Activated CD8-positive, alpha-beta memory T cell treated with anti-CD3 and anti-CD28 coated beads for 48 hours (primary cell): ENCODE measurements around the gene TGIF2.
"Not testable (repeated sequence)": the region's sequence is repeated elsewhere in the genome, so short reads cannot be mapped to it uniquely, and the experiment has no call there.

ENCODE experiments used
- DNase-seq, 3 experiments: peaks; one replicate each; pipeline ENCODE4 v3.0.0-alpha.2; 2020; ENCODE audit warnings: low read depth in 2 of 3, low spot score in 2 of 3

The TGIF2 gene

GRCh38 chr20:36576081-36576445 is 2.7 kb downstream of the TGIF2 start:
- DNase-seq, result no peak

- DNase-seq, result no peak
Observed at GRCh38 chr20:36578356-36579041, 5.1 kb downstream of the TGIF2 start.

GRCh38 chr20:36579996-36580545 is 6.7 kb downstream of the TGIF2 start:
- DNase-seq, result no peak

GRCh38 chr20:36582322-36582721 is 8.9 kb downstream of the TGIF2 start:
- DNase-seq, result no peak

- no peak for DNase-seq
Observed at GRCh38 chr20:36582821-36583220, 9.4 kb downstream of the TGIF2 start.

- DNase-seq, result no peak
Observed at GRCh38 chr20:36584018-36584481, 10.7 kb downstream of the TGIF2 start.

GRCh38 chr20:36585410-36586125 is 12.2 kb downstream of the TGIF2 start:
- DNase-seq, result no peak

GRCh38 chr20:36587388-36588070 is 14.1 kb downstream of the TGIF2 start:
- DNase-seq, result no peak

- no peak for DNase-seq
Observed at GRCh38 chr20:36591281-36591680, 17.9 kb downstream of the TGIF2 start.

- no peak for DNase-seq
Observed at GRCh38 chr20:36591854-36592641, 18.7 kb downstream of the TGIF2 start.

GRCh38 chr20:36593347-36593929 is 20.0 kb downstream of the TGIF2 start:
- DNase-seq, result no peak

GRCh38 chr20:36599912-36600345 is 26.5 kb downstream of the TGIF2 start:
- DNase-seq, result no peak

GRCh38 chr20:36601540-36601939 is 28.1 kb downstream of the TGIF2 start:
- no peak for DNase-seq

GRCh38 chr20:36604952-36605398 is 31.6 kb downstream of the TGIF2 start:
- DNase-seq, result no peak

GRCh38 chr20:36605399-36606157 is 32.2 kb downstream of the TGIF2 start, which contains the start of gene RAB5IF:
TSS of gene RAB5IF (plus strand) at chr20:36605779. CDS start at chr20:36605952, 173 bp downstream.
- peak; percentile 94 to 100 (median 99) for DNase-seq

- no peak for DNase-seq
Observed at GRCh38 chr20:36606158-36607066, 33.0 kb downstream of the TGIF2 start.

GRCh38 chr20:36607586-36608387 is 34.4 kb downstream of the TGIF2 start:
- DNase-seq, result no peak

GRCh38 chr20:36608388-36608728 is 35.0 kb downstream of the TGIF2 start:
- not testable (repeated sequence) for DNase-seq
